Coronary artery (tissue), 2 donors: ENCODE measurements around the gene XRCC5.

ENCODE experiments used
- DNase-seq: peaks from one replicate; pipeline ENCODE4 v3.0.0-alpha.2; 2017; ENCODE audit warnings: low spot score
- H3K27ac ChIP-seq, 2 donors: fragments of 200-600 bp; sonication (generic); one replicate each; pipeline ENCODE4 v1.5.1; 2016 to 2019
- H3K4me3 ChIP-seq: fragments of 200-600 bp; sonication (generic); 2 replicates; pipeline ENCODE4 v1.5.1; 2016; ENCODE audit warnings: mild to moderate bottlenecking, moderate library complexity
- CTCF ChIP-seq: fragments of 200-600 bp; sonication (generic); IDR thresholded peaks from one replicate; pipeline ENCODE4 v1.5.1; 2019; ENCODE audit warnings: antibody characterized with exemption

The XRCC5 gene

GRCh38 chr2:216147172-216148131 lies 38.3 kb downstream of the XRCC5 start:
- TF ChIP-seq CTCF, result no peak
- Histone ChIP-seq H3K27ac (no peak overlapping the region), H3K4me3 (no peak overlapping the region)
- no peak for DNase-seq

- no peak for DNase-seq
- no peak overlapping the region for H3K27ac ChIP-seq
- no peak for TF ChIP-seq CTCF
- H3K4me3 ChIP-seq, result no peak overlapping the region
Measured at GRCh38 chr2:216148983-216149382, 39.8 kb downstream of the XRCC5 start.

GRCh38 chr2:216149741-216150140 lies 40.6 kb downstream of the XRCC5 start:
- no peak for TF ChIP-seq CTCF
- no peak for DNase-seq
- Histone ChIP-seq H3K4me3 (no peak overlapping the region), H3K27ac (no peak overlapping the region)

- H3K4me3 ChIP-seq, result no peak overlapping the region
- no peak for DNase-seq
- H3K27ac ChIP-seq, result no peak overlapping the region
- no peak for TF ChIP-seq CTCF
Measured at GRCh38 chr2:216151313-216152025, 42.3 kb downstream of the XRCC5 start.

GRCh38 chr2:216155954-216156353 lies 46.8 kb downstream of the XRCC5 start:
- no peak for DNase-seq
- TF ChIP-seq CTCF, result no peak
- Histone ChIP-seq H3K27ac (no peak overlapping the region), H3K4me3 (no peak overlapping the region)

- TF ChIP-seq CTCF, result no peak
- no peak overlapping the region for H3K27ac ChIP-seq
Measured at GRCh38 chr2:216156822-216157221, 47.7 kb downstream of the XRCC5 start.

More at GRCh38 chr2:216156822-216157221, 47.7 kb downstream of the XRCC5 start:
- no peak for DNase-seq
- H3K4me3 ChIP-seq, result no peak overlapping the region
